Neural progenitor cell (in vitro differentiated cells): Measurements from ENCODE around the gene GP9. TPM values are rescaled to one million over a fixed set of nuclear protein-coding genes. Genes with fewer than 3 reads are reported as not detected.

ENCODE experiments used
- DNase-seq: peaks from one replicate; pipeline ENCODE4 v3.0.0-alpha.2; 2016; ENCODE audit warnings: low spot score
- H2AFZ ChIP-seq: fragments of 200-600 bp; sonication (generic); replicated peaks from 2 replicates; pipeline ENCODE4 v1.6.1; 2016; ENCODE audit warnings: antibody characterized with exemption
- H3F3A ChIP-seq: fragments of 200-600 bp; sonication (generic); 2 replicates; pipeline ENCODE4 v1.6.1; 2016; ENCODE audit warnings: antibody characterized with exemption, low read depth
- H3K27ac ChIP-seq: fragments of 200-600 bp; sonication (generic); 2 replicates; pipeline ENCODE4 v1.5.1; 2016; ENCODE audit warnings: mild to moderate bottlenecking
- H3K27me3 ChIP-seq: fragments of 200-600 bp; sonication (generic); 2 replicates; pipeline ENCODE4 v1.6.1; 2016; ENCODE audit warnings: mild to moderate bottlenecking, moderate library complexity
- H3K36me3 ChIP-seq: fragments of 200-600 bp; sonication (generic); 2 replicates; pipeline ENCODE4 v1.5.1; 2016
- H3K4me1 ChIP-seq: fragments of 200-600 bp; sonication (generic); 2 replicates; pipeline ENCODE4 v1.6.1; 2016; ENCODE audit warnings: mixed run types
- H3K4me2 ChIP-seq: fragments of 200-600 bp; sonication (generic); 2 replicates; pipeline ENCODE4 v1.6.1; 2016
- H3K4me3 ChIP-seq: fragments of 200-600 bp; sonication (generic); 2 replicates; pipeline ENCODE4 v1.5.1; 2016
- H3K79me2 ChIP-seq: fragments of 200-600 bp; sonication (generic); 2 replicates; pipeline ENCODE4 v1.6.1; 2016; ENCODE audit warnings: low read depth
- H3K9ac ChIP-seq: fragments of 200-600 bp; sonication (generic); 2 replicates; pipeline ENCODE4 v1.6.1; 2016
- H3K9me3 ChIP-seq: fragments of 200-600 bp; sonication (generic); 2 replicates; pipeline ENCODE4 v1.5.1; 2016; ENCODE audit warnings: low read depth
- H4K20me1 ChIP-seq: fragments of 200-600 bp; sonication (generic); 2 replicates; pipeline ENCODE4 v1.6.1; 2016; ENCODE audit warnings: low read depth
- H3K27ac Mint-ChIP-seq: 3 replicates; pipeline ENCODE4 v1.8.0; 2021; ENCODE audit warnings: mixed read lengths
- H3K27me3 Mint-ChIP-seq: 2 replicates; pipeline ENCODE4 v1.8.0; 2022; ENCODE audit warnings: low read depth, mild to moderate bottlenecking, inconsistent platforms, moderate library complexity, mixed read lengths; ENCODE audit not compliant: insufficient read depth
- H3K36me3 Mint-ChIP-seq: 3 replicates; pipeline ENCODE4 v1.8.0; 2021; ENCODE audit warnings: mixed read lengths
- H3K4me1 Mint-ChIP-seq: 3 replicates; pipeline ENCODE4 v1.8.0; 2021; ENCODE audit warnings: mixed read lengths
- H3K4me3 Mint-ChIP-seq: 3 replicates; pipeline ENCODE4 v1.8.0; 2021; ENCODE audit warnings: mild to moderate bottlenecking, moderate library complexity, mixed read lengths
- H3K9me3 Mint-ChIP-seq: 3 replicates; pipeline ENCODE4 v1.8.0; 2020; ENCODE audit warnings: mixed read lengths
- CTCF ChIP-seq: fragments of 200-600 bp; sonication (generic); IDR thresholded peaks from 2 replicates; pipeline ENCODE4 v1.5.1; 2017; ENCODE audit warnings: antibody characterized with exemption, mild to moderate bottlenecking
- EZH2 ChIP-seq: fragments of 200-600 bp; sonication (generic); IDR thresholded peaks from 2 replicates; pipeline ENCODE4 v1.6.1; 2017; ENCODE audit warnings: antibody characterized with exemption, mild to moderate bottlenecking, moderate library complexity
- EZH2phosphoT487 ChIP-seq: fragments of 200-600 bp; sonication (generic); IDR thresholded peaks from 2 replicates; pipeline ENCODE4 v1.6.1; 2017; ENCODE audit warnings: antibody characterized with exemption
- total RNA-seq: library from RNA; depleted of rRNA; stranded (reverse); fragments of >200 nt; gene quantifications from 2 replicates; pipeline ENCODE4 v1.2.3, GENCODE V29; 2015; ENCODE audit warnings: low replicate concordance

The GP9 gene
- total RNA-seq, 1 donor from 2014 or later = not detected

GRCh38 chr3:129057249-129057648 is 3.3 kb upstream of the GP9 start:
- peaks cover 32% of the 10 kb centered on the region for H3K4me1 Mint-ChIP-seq
- TF ChIP-seq EZH2 = no peak
- Histone ChIP-seq H3K27ac (no peak overlapping the region), H3K9me3 (no peaks in the 10 kb centered on the region), H3F3A (no peaks in the 10 kb centered on the region), H3K79me2 (no peaks in the 10 kb centered on the region), H3K36me3 (no peaks in the 10 kb centered on the region), H3K4me3 (no peak overlapping the region), H3K4me2 (no peak overlapping the region), H3K27me3 (no peaks in the 10 kb centered on the region), H3K9ac (no peak overlapping the region), H3K4me1 (no peaks in the 10 kb centered on the region), H2AFZ (no peak overlapping the region), H4K20me1 (no peaks in the 10 kb centered on the region)
- no peaks in the 10 kb centered on the region for H3K9me3 Mint-ChIP-seq
- H3K4me3 Mint-ChIP-seq = no peak overlapping the region
- DNase-seq = no peak
- no peaks in the 10 kb centered on the region for H3K36me3 Mint-ChIP-seq
- peaks cover 2% of the 10 kb centered on the region for H3K27me3 Mint-ChIP-seq
- no peak overlapping the region for H3K27ac Mint-ChIP-seq

DNA sequence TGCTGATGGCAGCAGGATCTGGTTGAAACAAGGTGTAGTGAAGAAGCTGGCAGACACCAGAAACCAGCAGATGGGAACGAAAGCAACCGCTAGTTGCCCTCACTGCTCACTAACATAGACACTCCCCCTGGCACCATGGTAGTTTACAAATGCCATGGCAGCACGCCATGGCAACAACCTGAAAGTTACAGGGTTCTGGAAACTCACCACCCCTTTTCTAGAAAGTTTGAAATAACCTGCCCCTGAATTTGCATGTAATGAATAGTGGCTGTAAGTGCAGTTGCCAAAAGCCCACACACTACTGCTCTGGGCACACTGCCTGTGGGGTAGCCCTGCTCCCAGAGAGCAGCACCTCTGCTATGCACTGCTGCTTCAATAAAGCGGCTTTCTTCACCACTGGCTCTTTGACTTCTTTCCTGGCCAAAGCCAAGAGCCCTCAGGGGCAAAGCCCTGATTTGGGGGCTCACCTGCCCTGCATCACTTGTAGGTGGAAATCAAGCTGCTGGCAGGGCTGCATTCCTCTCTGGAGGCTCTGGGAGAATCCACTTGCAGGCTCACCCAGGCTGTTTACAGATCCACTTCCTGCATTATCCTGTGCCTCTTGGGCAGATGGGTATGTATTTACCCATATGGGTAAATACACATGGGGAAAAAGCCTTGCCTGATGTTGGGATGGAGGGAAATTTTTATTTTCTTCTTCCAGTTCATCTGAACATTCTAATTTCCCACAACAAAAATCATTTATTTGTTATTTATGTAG is 2.0 kb upstream of the GP9 start:
- Histone ChIP-seq H3F3A (no peaks in the 10 kb centered on the region), H3K9ac (no peak overlapping the region), H3K27me3 (no peaks in the 10 kb centered on the region), H3K4me2 (no peak overlapping the region), H3K36me3 (no peaks in the 10 kb centered on the region), H4K20me1 (no peaks in the 10 kb centered on the region), H3K27ac (no peak overlapping the region), H3K9me3 (no peaks in the 10 kb centered on the region), H3K4me3 (no peak overlapping the region), H3K79me2 (no peaks in the 10 kb centered on the region), H2AFZ (no peak overlapping the region), H3K4me1 (no peaks in the 10 kb centered on the region)
- Mint-ChIP-seq H3K9me3 (no peaks in the 10 kb centered on the region), H3K4me1 (peaks cover 25% of the 10 kb centered on the region), H3K27ac (no peak overlapping the region), H3K27me3 (peaks cover 2% of the 10 kb centered on the region), H3K4me3 (no peak overlapping the region), H3K36me3 (no peaks in the 10 kb centered on the region)
- DNase-seq = no peak
- TF ChIP-seq EZH2 (no peak), CTCF (no peak), EZH2phosphoT487 (no peak)

GRCh38 chr3:129059311-129059958 is 1.1 kb upstream of the GP9 start:
- H3K36me3 Mint-ChIP-seq = no peaks in the 10 kb centered on the region
- Histone ChIP-seq H2AFZ (no peak overlapping the region), H3K9me3 (no peaks in the 10 kb centered on the region), H3K36me3 (no peaks in the 10 kb centered on the region), H3K4me2 (no peak overlapping the region), H3K4me3 (no peak overlapping the region), H3K4me1 (no peaks in the 10 kb centered on the region), H3F3A (no peaks in the 10 kb centered on the region), H3K27ac (no peak overlapping the region), H3K9ac (no peak overlapping the region), H4K20me1 (no peaks in the 10 kb centered on the region), H3K27me3 (no peaks in the 10 kb centered on the region), H3K79me2 (no peaks in the 10 kb centered on the region)
- no peaks in the 10 kb centered on the region for H3K9me3 Mint-ChIP-seq
- DNase-seq = no peak
- H3K4me1 Mint-ChIP-seq = peaks cover 22% of the 10 kb centered on the region
- no peak overlapping the region for H3K4me3 Mint-ChIP-seq
- H3K27ac Mint-ChIP-seq = no peak overlapping the region
- TF ChIP-seq EZH2phosphoT487 (no peak), EZH2 (no peak), CTCF (no peak)
- H3K27me3 Mint-ChIP-seq = peaks cover 2% of the 10 kb centered on the region
